Trophoblast cell (in vitro differentiated cells and primary cell): ENCODE results near the gene TMEM221.

Experiments used
- DNase-seq, 2 donors: peaks; one replicate each; pipeline ENCODE4 v3.0.0-alpha.2; 2016
- H2AFZ ChIP-seq: 2 replicates; pipeline ENCODE4 v1.6.1; 2013; ENCODE audit warnings: low read length, moderate library complexity, mild to moderate bottlenecking; ENCODE audit not compliant: insufficient read depth, poor library complexity
- H2AK5ac ChIP-seq: 2 replicates; pipeline ENCODE4 v1.6.1; 2013; ENCODE audit warnings: mild to moderate bottlenecking, low read length
- H2BK120ac ChIP-seq: 2 replicates; pipeline ENCODE4 v1.6.1; 2013; ENCODE audit warnings: low read length, mild to moderate bottlenecking, moderate library complexity; ENCODE audit not compliant: insufficient read depth, poor library complexity
- H2BK12ac ChIP-seq: 2 replicates; pipeline ENCODE4 v1.6.1; 2013; ENCODE audit warnings: mild to moderate bottlenecking, low read length, moderate library complexity
- H2BK5ac ChIP-seq: 2 replicates; pipeline ENCODE4 v1.6.1; 2013; ENCODE audit warnings: low read length, low read depth, moderate library complexity, mild to moderate bottlenecking; ENCODE audit not compliant: poor library complexity
- H3K14ac ChIP-seq: 2 replicates; pipeline ENCODE4 v1.6.1; 2013; ENCODE audit warnings: mild to moderate bottlenecking, low read length
- H3K18ac ChIP-seq: 2 replicates; pipeline ENCODE4 v1.6.1; 2013; ENCODE audit warnings: mild to moderate bottlenecking, low read length
- H3K23ac ChIP-seq: 2 replicates; pipeline ENCODE4 v1.6.1; 2013; ENCODE audit warnings: low read length
- H3K27ac ChIP-seq: 2 replicates; pipeline ENCODE4 v1.5.1; 2013; ENCODE audit warnings: low read depth, mild to moderate bottlenecking, inconsistent platforms, low read length, moderate library complexity
- H3K27me3 ChIP-seq: 2 replicates; pipeline ENCODE4 v1.6.1; 2013; ENCODE audit warnings: inconsistent platforms, mild to moderate bottlenecking, low read length, moderate library complexity; ENCODE audit not compliant: insufficient read depth
- H3K36me3 ChIP-seq, 2 experiments: 1 replicate in 1 of 2; 2 replicates in 1 of 2; pipeline ENCODE4 v1.6.1; 2013; ENCODE audit warnings: low read length in 2 of 2, mild to moderate bottlenecking in 2 of 2, moderate library complexity in 1 of 2; ENCODE audit not compliant: insufficient read depth in 2 of 2, control insufficient read depth in 1 of 2
- H3K4ac ChIP-seq: 2 replicates; pipeline ENCODE4 v1.6.1; 2013; ENCODE audit warnings: low read depth, mild to moderate bottlenecking, low read length, moderate library complexity
- H3K4me1 ChIP-seq, 2 experiments: 1 replicate in 1 of 2; 2 replicates in 1 of 2; pipeline ENCODE4 v1.6.1; 2013; ENCODE audit warnings: low read length in 2 of 2, mild to moderate bottlenecking in 2 of 2, moderate library complexity in 1 of 2; ENCODE audit not compliant: insufficient read depth in 2 of 2, control insufficient read depth in 1 of 2
- H3K4me2 ChIP-seq: 2 replicates; pipeline ENCODE4 v1.6.1; 2013; ENCODE audit warnings: inconsistent platforms, mild to moderate bottlenecking, low read length, moderate library complexity
- H3K4me3 ChIP-seq: 2 replicates; pipeline ENCODE4 v1.5.1; 2013; ENCODE audit warnings: mild to moderate bottlenecking, low read depth, low read length, inconsistent platforms
- H3K79me1 ChIP-seq: one replicate; pipeline ENCODE4 v1.6.1; 2013; ENCODE audit warnings: low read length
- H3K79me2 ChIP-seq: 2 replicates; pipeline ENCODE4 v1.6.1; 2013; ENCODE audit warnings: low read length, mild to moderate bottlenecking; ENCODE audit not compliant: control insufficient read depth, insufficient read depth, poor library complexity
- H3K9ac ChIP-seq: 2 replicates; pipeline ENCODE4 v1.6.1; 2013; ENCODE audit warnings: mild to moderate bottlenecking, low read length
- H3K9me3 ChIP-seq: 2 replicates; pipeline ENCODE4 v1.6.1; 2013; ENCODE audit warnings: low read depth, mild to moderate bottlenecking, control low read depth, inconsistent platforms, low read length; ENCODE audit not compliant: insufficient read depth
- H4K12ac ChIP-seq: 2 replicates; pipeline ENCODE4 v1.6.1; 2013; ENCODE audit warnings: low read depth, mild to moderate bottlenecking, low read length, moderate library complexity
- H4K8ac ChIP-seq: 2 replicates; pipeline ENCODE4 v1.6.1; 2013; ENCODE audit warnings: low read depth, mild to moderate bottlenecking, low read length, moderate library complexity
- H4K91ac ChIP-seq: one replicate; pipeline ENCODE4 v1.6.1; 2013; ENCODE audit warnings: low read depth, mild to moderate bottlenecking, low read length, moderate library complexity
- WGBS: extraction: QIAGEN DNeasy Blood & Tissue Kit; methylation state at CpG from one replicate; pipeline ENCODE4 v1.1.7; 2013; ENCODE audit warnings: missing lambda C conversion rate; ENCODE audit not compliant: insufficient read length, insufficient coverage; ENCODE audit errors: extremely low coverage; 5-methylcytosine and 5-hydroxymethylcytosine counted together

TMEM221 gene

GRCh38 chr19:17450264-17451075 lies 2.0 kb upstream of the TMEM221 start:
- no peak overlapping the region for H3K9ac ChIP-seq
- no peaks in the 10 kb centered on the region for H3K79me1 ChIP-seq
- H4K8ac ChIP-seq: no peak overlapping the region
- H2BK120ac ChIP-seq: no peak overlapping the region
- H3K79me2 ChIP-seq: no peaks in the 10 kb centered on the region
- no peak overlapping the region for H2BK12ac ChIP-seq
- H2BK5ac ChIP-seq: no peak overlapping the region
- H2AFZ ChIP-seq: no peak overlapping the region
- H3K18ac ChIP-seq: no peak overlapping the region
- H3K27ac ChIP-seq: no peak overlapping the region
- H3K4me1 ChIP-seq: peaks cover 0 to 2% of the 10 kb centered on the region in 2 experiments
- no peak overlapping the region for H3K4me2 ChIP-seq
- H3K23ac ChIP-seq: no peak overlapping the region
- peak; percentile 60 to 83 for DNase-seq
- H2AK5ac ChIP-seq: no peak overlapping the region
- H3K14ac ChIP-seq: no peak overlapping the region
- H3K9me3 ChIP-seq: peaks cover 10% of the 10 kb centered on the region
- no peak overlapping the region for H4K91ac ChIP-seq
- H3K4me3 ChIP-seq: no peak overlapping the region
- WGBS: no CpG with 5 or more reads among the region's 8 CpGs
- H3K36me3 ChIP-seq: no peaks in the 10 kb centered on the region
- peaks cover 27% of the 10 kb centered on the region for H3K27me3 ChIP-seq
- H3K4ac ChIP-seq: no peak overlapping the region
- no peak overlapping the region for H4K12ac ChIP-seq

- Histone ChIP-seq H3K4me2 (peak overlapping the region; percentile 68), H3K23ac (no peak overlapping the region), H3K9ac (no peak overlapping the region), H3K18ac (no peak overlapping the region), H3K36me3 (no peaks in the 10 kb centered on the region), H4K12ac (no peak overlapping the region), H2AFZ (no peak overlapping the region), H3K79me2 (no peaks in the 10 kb centered on the region), H2AK5ac (no peak overlapping the region), H3K27me3 (peaks cover 16% of the 10 kb centered on the region), H3K27ac (no peak overlapping the region), H2BK12ac (no peak overlapping the region), H3K9me3 (no peaks in the 10 kb centered on the region), H2BK5ac (no peak overlapping the region), H3K79me1 (no peaks in the 10 kb centered on the region), H3K4ac (no peak overlapping the region), H3K4me3 (no peak overlapping the region), H4K8ac (no peak overlapping the region), H4K91ac (no peak overlapping the region), H3K14ac (no peak overlapping the region), H3K4me1 (peaks cover 0 to 2% of the 10 kb centered on the region in 2 experiments), H2BK120ac (no peak overlapping the region)
- DNase-seq: no peak
- WGBS: no CpG with 5 or more reads among the region's 5 CpGs
Observed at GRCh38 chr19:17447704-17448130, 751 bp downstream of the TMEM221 start.

GRCh38 chr19:17445526-17446165 lies 2.8 kb downstream of the TMEM221 start:
- H3K14ac ChIP-seq: no peak overlapping the region

GRCh38 chr19:17441241-17442021 lies 7.0 kb downstream of the TMEM221 start:
- Histone ChIP-seq H4K91ac (no peak overlapping the region), H3K36me3 (no peaks in the 10 kb centered on the region), H3K79me2 (no peaks in the 10 kb centered on the region), H3K9ac (no peak overlapping the region), H3K4me3 (no peak overlapping the region), H2BK12ac (no peak overlapping the region), H2AK5ac (no peak overlapping the region), H3K27me3 (no peaks in the 10 kb centered on the region), H2BK120ac (no peak overlapping the region), H3K4me2 (no peak overlapping the region), H4K8ac (no peak overlapping the region), H2BK5ac (no peak overlapping the region), H4K12ac (no peak overlapping the region), H3K79me1 (no peaks in the 10 kb centered on the region), H3K14ac (no peak overlapping the region), H3K9me3 (peaks cover under 1% of the 10 kb centered on the region), H3K18ac (no peak overlapping the region), H3K4ac (no peak overlapping the region), H2AFZ (no peak overlapping the region), H3K23ac (no peak overlapping the region), H3K27ac (no peak overlapping the region), H3K4me1 (no peaks in the 10 kb centered on the region)
- no CpG with 5 or more reads among the region's 8 CpGs for WGBS
- peak in 1 of 2 donors; percentile 37 for DNase-seq

More at GRCh38 chr19:17445526-17446165, 2.8 kb downstream of the TMEM221 start:
- Histone ChIP-seq H4K8ac (no peak overlapping the region), H3K9ac (no peak overlapping the region), H2BK5ac (no peak overlapping the region), H3K23ac (no peak overlapping the region), H2BK120ac (no peak overlapping the region), H3K18ac (no peak overlapping the region), H3K36me3 (no peaks in the 10 kb centered on the region), H3K9me3 (no peaks in the 10 kb centered on the region), H4K12ac (no peak overlapping the region), H3K79me2 (no peaks in the 10 kb centered on the region), H2BK12ac (no peak overlapping the region), H2AK5ac (no peak overlapping the region), H3K79me1 (no peaks in the 10 kb centered on the region), H2AFZ (no peak overlapping the region), H3K4me3 (no peak overlapping the region), H3K4me2 (no peak overlapping the region), H3K4ac (no peak overlapping the region), H4K91ac (no peak overlapping the region), H3K27me3 (peaks cover 16% of the 10 kb centered on the region), H3K27ac (no peak overlapping the region), H3K4me1 (peaks cover 0 to 2% of the 10 kb centered on the region in 2 experiments)
- WGBS: 100% methylated on average over 1 of the region's 1 CpG
- no peak for DNase-seq
